Right forelimb (tissue), 1 donor: ENCODE data around the gene DDRGK1.
"Not testable (repeated sequence)": the region's sequence is repeated elsewhere in the genome, so short reads cannot be mapped to it uniquely, and the experiment has no call there.

Experiments
- DNase-seq: peaks from one replicate; pipeline ENCODE4 v3.0.0-alpha.2; 2018

DDRGK1 gene

GRCh38 chr20:3163099-3164042 is 41.1 kb downstream of the DDRGK1 start:
- DNase-seq, result no peak

- DNase-seq, result no peak
Measured at GRCh38 chr20:3162080-3162611, 42.3 kb downstream of the DDRGK1 start.

- DNase-seq, result no peak
Measured at GRCh38 chr20:3161316-3162079, 43.0 kb downstream of the DDRGK1 start.

GRCh38 chr20:3160418-3160817 is 44.1 kb downstream of the DDRGK1 start:
- DNase-seq, result no peak

- no peak for DNase-seq
Measured at GRCh38 chr20:3158968-3159431, 45.5 kb downstream of the DDRGK1 start.

GRCh38 chr20:3157817-3158216 is 46.7 kb downstream of the DDRGK1 start:
- DNase-seq, result no peak

GRCh38 chr20:3156811-3157619 is 47.5 kb downstream of the DDRGK1 start:
- no peak for DNase-seq

GRCh38 chr20:3152057-3152644 is 52.3 kb downstream of the DDRGK1 start:
- not testable (repeated sequence) for DNase-seq

- no peak for DNase-seq
Measured at GRCh38 chr20:3150908-3151307, 53.6 kb downstream of the DDRGK1 start.

GRCh38 chr20:3146732-3147341 is 57.6 kb downstream of the DDRGK1 start:
- DNase-seq, result no peak

GRCh38 chr20:3141757-3142156 is 62.7 kb downstream of the DDRGK1 start:
- DNase-seq, result no peak
